K562 (cell line): ENCODE results near the gene RETN. TPM values are rescaled to one million over a fixed set of nuclear protein-coding genes. Genes with fewer than 3 reads are reported as not detected.
A peak's percentile ranks its signal among the peaks of the same experiment; 100 is the strongest.

Experiments
- polyA plus RNA-seq, 8 experiments: library from polyadenylated mRNA; depleted of rRNA in 4 of 8; stranded (reverse) in 5 of 8; unstranded in 3 of 8; fragments of >200 nt; fragmentation: Nextera tagmentation in 2 of 8; fragmentation: Illumina TruSeq in 1 of 8; extraction: Ambion mirVana in 2 of 8; extraction: Trizol in 1 of 8; gene quantifications; 2 replicates each; pipeline versions ENCODE4 v1.2.1 to v1.2.3, GENCODE V29; 2011 to 2014; ENCODE audit warnings: inconsistent platforms in 1 of 8, missing spikeins in 1 of 8
- total RNA-seq, 7 experiments: library from RNA; depleted of rRNA in 6 of 7; stranded (reverse); fragments of >200 nt in 6 of 7; fragmentation: Illumina TruSeq in 2 of 7; extraction: Trizol in 2 of 7; gene quantifications; 2 replicates each; pipeline versions ENCODE4 v1.2.1 to v1.2.3, GENCODE V29; 2011 to 2021; ENCODE audit warnings: low replicate concordance in 1 of 7
- TF ChIP-seq, protein P1 (sequence below), 2 experiments: fragments of 450-650 bp; formaldehyde crosslinking in 1 of 2; IDR thresholded peaks; 2 replicates each; pipeline versions ENCODE4 v1.4.0 to v1.6.1; 2014 to 2020; ENCODE audit warnings: mild to moderate bottlenecking in 2 of 2, borderline replicate concordance in 1 of 2, low read depth in 1 of 2
- TF ChIP-seq, protein P2 (sequence below): sonication (generic); formaldehyde crosslinking; IDR thresholded peaks from 2 replicates; pipeline ENCODE4 v1.8.0; 2022; ENCODE audit warnings: missing genetic modification reagents, mild to moderate bottlenecking, moderate library complexity, borderline replicate concordance
- TF ChIP-seq, protein P3 (sequence below): fragments of 200-800 bp; sonication (Bioruptor generic); IDR thresholded peaks from 2 replicates; pipeline ENCODE4 v1.6.1; 2016; ENCODE audit warnings: missing genetic modification characterization, missing compliant biosample characterization

Gene RETN
- total and polyA plus RNA-seq, 9 of the 15 experiments (the other 6 are each of a cell fraction or from before 2014, with no cell fraction given), result not detected

DNA sequence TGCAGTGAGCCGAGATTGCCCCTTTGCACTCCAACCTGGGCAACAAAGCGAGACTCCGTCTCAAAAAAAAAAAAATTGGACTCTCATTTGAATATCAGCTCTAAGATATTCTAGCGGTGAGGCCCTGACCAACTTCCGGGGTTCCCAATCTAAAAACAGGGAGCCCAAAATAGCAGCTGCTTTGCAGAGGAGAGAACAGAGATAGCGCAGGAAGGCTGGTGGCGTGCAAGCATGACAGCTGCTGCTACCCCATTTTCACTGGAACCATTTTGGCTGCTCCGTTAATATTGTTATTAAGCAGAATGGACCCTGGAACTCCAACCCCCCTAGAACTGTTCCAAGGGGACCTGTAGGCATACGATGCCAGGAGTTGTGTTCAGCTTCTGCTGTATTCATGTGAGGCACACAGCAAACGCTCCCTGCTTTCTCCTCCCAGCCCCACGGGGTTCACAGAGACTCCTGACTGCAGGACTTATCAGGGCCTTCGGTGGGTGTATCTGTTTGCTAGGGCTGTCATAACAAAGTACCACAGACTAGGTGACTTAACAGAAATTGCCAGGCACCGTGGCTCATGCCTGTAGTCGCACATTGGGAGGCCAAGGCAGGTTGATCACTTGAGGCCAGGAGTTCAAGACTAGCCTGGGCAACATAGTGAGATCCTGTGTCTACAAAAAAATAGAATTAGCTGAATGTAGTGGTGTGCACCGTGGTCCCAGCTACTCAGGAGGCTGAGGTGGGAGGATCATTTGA, 20.4 kb upstream of the RETN start (continued):
- TF ChIP-seq, protein P1, sequence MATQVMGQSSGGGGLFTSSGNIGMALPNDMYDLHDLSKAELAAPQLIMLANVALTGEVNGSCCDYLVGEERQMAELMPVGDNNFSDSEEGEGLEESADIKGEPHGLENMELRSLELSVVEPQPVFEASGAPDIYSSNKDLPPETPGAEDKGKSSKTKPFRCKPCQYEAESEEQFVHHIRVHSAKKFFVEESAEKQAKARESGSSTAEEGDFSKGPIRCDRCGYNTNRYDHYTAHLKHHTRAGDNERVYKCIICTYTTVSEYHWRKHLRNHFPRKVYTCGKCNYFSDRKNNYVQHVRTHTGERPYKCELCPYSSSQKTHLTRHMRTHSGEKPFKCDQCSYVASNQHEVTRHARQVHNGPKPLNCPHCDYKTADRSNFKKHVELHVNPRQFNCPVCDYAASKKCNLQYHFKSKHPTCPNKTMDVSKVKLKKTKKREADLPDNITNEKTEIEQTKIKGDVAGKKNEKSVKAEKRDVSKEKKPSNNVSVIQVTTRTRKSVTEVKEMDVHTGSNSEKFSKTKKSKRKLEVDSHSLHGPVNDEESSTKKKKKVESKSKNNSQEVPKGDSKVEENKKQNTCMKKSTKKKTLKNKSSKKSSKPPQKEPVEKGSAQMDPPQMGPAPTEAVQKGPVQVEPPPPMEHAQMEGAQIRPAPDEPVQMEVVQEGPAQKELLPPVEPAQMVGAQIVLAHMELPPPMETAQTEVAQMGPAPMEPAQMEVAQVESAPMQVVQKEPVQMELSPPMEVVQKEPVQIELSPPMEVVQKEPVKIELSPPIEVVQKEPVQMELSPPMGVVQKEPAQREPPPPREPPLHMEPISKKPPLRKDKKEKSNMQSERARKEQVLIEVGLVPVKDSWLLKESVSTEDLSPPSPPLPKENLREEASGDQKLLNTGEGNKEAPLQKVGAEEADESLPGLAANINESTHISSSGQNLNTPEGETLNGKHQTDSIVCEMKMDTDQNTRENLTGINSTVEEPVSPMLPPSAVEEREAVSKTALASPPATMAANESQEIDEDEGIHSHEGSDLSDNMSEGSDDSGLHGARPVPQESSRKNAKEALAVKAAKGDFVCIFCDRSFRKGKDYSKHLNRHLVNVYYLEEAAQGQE (IDR thresholded peaks at IDR 0.05; ENCODE audit: borderline replicate concordance), result no peak
- TF ChIP-seq, protein P1 (CRISPR knock-in tag; IDR thresholded peaks at IDR 0.05; ENCODE audit: low read depth), result no peak
- TF ChIP-seq, protein P2, sequence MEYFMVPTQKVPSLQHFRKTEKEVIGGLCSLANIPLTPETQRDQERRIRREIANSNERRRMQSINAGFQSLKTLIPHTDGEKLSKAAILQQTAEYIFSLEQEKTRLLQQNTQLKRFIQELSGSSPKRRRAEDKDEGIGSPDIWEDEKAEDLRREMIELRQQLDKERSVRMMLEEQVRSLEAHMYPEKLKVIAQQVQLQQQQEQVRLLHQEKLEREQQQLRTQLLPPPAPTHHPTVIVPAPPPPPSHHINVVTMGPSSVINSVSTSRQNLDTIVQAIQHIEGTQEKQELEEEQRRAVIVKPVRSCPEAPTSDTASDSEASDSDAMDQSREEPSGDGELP, result peak; percentile 69
- TF ChIP-seq, protein P3, sequence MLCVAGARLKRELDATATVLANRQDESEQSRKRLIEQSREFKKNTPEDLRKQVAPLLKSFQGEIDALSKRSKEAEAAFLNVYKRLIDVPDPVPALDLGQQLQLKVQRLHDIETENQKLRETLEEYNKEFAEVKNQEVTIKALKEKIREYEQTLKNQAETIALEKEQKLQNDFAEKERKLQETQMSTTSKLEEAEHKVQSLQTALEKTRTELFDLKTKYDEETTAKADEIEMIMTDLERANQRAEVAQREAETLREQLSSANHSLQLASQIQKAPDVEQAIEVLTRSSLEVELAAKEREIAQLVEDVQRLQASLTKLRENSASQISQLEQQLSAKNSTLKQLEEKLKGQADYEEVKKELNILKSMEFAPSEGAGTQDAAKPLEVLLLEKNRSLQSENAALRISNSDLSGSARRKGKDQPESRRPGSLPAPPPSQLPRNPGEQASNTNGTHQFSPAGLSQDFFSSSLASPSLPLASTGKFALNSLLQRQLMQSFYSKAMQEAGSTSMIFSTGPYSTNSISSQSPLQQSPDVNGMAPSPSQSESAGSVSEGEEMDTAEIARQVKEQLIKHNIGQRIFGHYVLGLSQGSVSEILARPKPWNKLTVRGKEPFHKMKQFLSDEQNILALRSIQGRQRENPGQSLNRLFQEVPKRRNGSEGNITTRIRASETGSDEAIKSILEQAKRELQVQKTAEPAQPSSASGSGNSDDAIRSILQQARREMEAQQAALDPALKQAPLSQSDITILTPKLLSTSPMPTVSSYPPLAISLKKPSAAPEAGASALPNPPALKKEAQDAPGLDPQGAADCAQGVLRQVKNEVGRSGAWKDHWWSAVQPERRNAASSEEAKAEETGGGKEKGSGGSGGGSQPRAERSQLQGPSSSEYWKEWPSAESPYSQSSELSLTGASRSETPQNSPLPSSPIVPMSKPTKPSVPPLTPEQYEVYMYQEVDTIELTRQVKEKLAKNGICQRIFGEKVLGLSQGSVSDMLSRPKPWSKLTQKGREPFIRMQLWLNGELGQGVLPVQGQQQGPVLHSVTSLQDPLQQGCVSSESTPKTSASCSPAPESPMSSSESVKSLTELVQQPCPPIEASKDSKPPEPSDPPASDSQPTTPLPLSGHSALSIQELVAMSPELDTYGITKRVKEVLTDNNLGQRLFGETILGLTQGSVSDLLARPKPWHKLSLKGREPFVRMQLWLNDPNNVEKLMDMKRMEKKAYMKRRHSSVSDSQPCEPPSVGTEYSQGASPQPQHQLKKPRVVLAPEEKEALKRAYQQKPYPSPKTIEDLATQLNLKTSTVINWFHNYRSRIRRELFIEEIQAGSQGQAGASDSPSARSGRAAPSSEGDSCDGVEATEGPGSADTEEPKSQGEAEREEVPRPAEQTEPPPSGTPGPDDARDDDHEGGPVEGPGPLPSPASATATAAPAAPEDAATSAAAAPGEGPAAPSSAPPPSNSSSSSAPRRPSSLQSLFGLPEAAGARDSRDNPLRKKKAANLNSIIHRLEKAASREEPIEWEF (CRISPR knock-in tag), result no peak
